Activated naive CD4-positive, alpha-beta T cell treated with anti-CD3 and anti-CD28 coated beads, Interleukin-2, amount 10 ng/mL, durations not matched to agents 5 hours and 36 hours (primary cell): ENCODE measurements around the gene ALDOB. TPM values are rescaled to one million over a fixed set of nuclear protein-coding genes. Genes with fewer than 3 reads are reported as not detected.

ENCODE experiments used
- total RNA-seq, 2 experiments: library from RNA; stranded (reverse); gene quantifications; one replicate each; pipeline ENCODE4 v1.2.3, GENCODE V29; 2021

The ALDOB gene
- total RNA-seq = not detected

GRCh38 chr9:101435601-101436079 lies at the start of gene ALDOB:
ALDOB (minus strand) TSS chr9:101435774; CDS start chr9:101430887, 4,887 bp downstream.

GRCh38 chr9:101398068-101398929 lies 37.3 kb downstream of the ALDOB start, which contains the start of the genes MRPL50 and ZNF189:
MRPL50 (minus strand) TSS chr9:101398618; CDS start chr9:101398592, 26 bp downstream.
ZNF189 (plus strand) TSS chr9:101398851; CDS start chr9:101399157, 306 bp downstream.

GRCh38 chr9:101384873-101385536 lies 50.6 kb downstream of the ALDOB start, which contains the start of gene BAAT:
BAAT (minus strand) TSS chr9:101385006; CDS start chr9:101371404, 13,602 bp downstream.

Other genes with a start within 250 kb of the ALDOB start
- gene BAAT, start 50.8 kb downstream of the ALDOB start, total RNA-seq = not detected
- gene MRPL50, start 37.2 kb downstream of the ALDOB start, total RNA-seq = 10 to 100 TPM in 1 of 2 experiments, 1 to 10 TPM in 1; 9.9 to 10.9 TPM
- 10 to 100 TPM; 12.8 to 13.4 TPM for gene ZNF189, start 36.9 kb downstream of the ALDOB start, total RNA-seq
- 10 to 100 TPM; 46.7 to 46.8 TPM for gene RNF20, start 98.1 kb upstream of the ALDOB start, total RNA-seq
- gene PPP3R2, start 159.2 kb upstream of the ALDOB start, total RNA-seq = not detected